ENCODE results near the gene TBC1D1. TPM values are rescaled to one million over a fixed set of nuclear protein-coding genes. Genes with fewer than 3 reads are reported as not detected.

Gene TBC1D1
- total and polyA plus RNA-seq, 2 of the 8 experiments (the other 6 are each of a cell fraction or from before 2014, with no cell fraction given), result 96.9 to 162 TPM

DNA sequence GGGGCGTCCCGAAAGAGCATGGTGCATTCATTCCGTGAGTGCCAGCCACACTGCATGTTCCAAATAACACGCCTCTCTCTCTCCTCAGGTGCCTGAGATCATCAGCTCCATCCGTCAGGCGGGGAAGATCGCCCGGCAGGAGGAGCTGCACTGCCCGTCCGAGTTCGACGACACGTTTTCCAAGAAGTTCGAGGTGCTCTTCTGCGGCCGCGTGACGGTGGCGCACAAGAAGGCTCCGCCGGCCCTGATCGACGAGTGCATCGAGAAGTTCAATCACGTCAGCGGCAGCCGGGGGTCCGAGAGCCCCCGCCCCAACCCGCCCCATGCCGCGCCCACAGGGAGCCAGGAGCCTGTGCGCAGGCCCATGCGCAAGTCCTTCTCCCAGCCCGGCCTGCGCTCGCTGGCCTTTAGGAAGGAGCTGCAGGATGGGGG, 123.6 kb downstream of the TBC1D1 start:
- Histone ChIP-seq H3K4ac (replicated peaks; ENCODE audit: insufficient read length, low read depth, low read length) (no peak overlapping the region), H3K4me3 (ENCODE audit: extremely low read depth in 1 of 4, insufficient read depth in 2 of 4, low read depth in 3 of 4, low read length in 4 of 4) (no peak overlapping the region), H3K23me2 (ENCODE audit: low read depth, low read length) (no peaks in the 10 kb centered on the region), H3K4me1 (replicated peaks in 1 of 4; ENCODE audit: control insufficient read depth in 3 of 4, insufficient read depth in 4 of 4, low read length in 3 of 4) (no peaks in the 10 kb centered on the region; a peak in 2 of 7 replicates), H4K20me1 (replicated peaks in 1 of 2; ENCODE audit: control insufficient read depth in 1 of 2, insufficient read depth in 2 of 2, low read length in 2 of 2) (no peaks in the 10 kb centered on the region), H3K4me2 (ENCODE audit: insufficient read depth in 1 of 2, low read depth in 2 of 2, low read length in 2 of 2) (no peak overlapping the region), H3K56ac (replicated peaks; ENCODE audit: insufficient read length, low read depth, low read length) (no peak overlapping the region), H3K18ac (ENCODE audit: extremely low read depth, low read length) (no peak overlapping the region), H3K79me2 (ENCODE audit: control insufficient read depth in 1 of 2, insufficient read depth in 2 of 2, low read length in 2 of 2) (peaks cover 0 to 8% of the 10 kb centered on the region in 2 experiments; a peak in 1 of 4 replicates), H4K8ac (ENCODE audit: extremely low read depth, insufficient read depth, low read length) (no peak overlapping the region), H3K9ac (replicated peaks in 1 of 4; ENCODE audit: extremely low read depth in 1 of 4, low read depth in 3 of 4, low read length in 3 of 4) (no peak overlapping the region), H4K91ac (replicated peaks; ENCODE audit: insufficient read length, low read length) (no peak overlapping the region), H3K27me3 (replicated peaks in 1 of 4; ENCODE audit: control insufficient read depth in 3 of 4, extremely low read depth in 1 of 4, insufficient read depth in 3 of 4, low read length in 3 of 4) (no peaks in the 10 kb centered on the region), H3K27ac (ENCODE audit: low read depth, low read length) (no peak overlapping the region), H3K36me3 (ENCODE audit: control insufficient read depth in 2 of 4, insufficient read depth in 4 of 4, low read length in 3 of 4) (peaks cover 0 to 6% (median 2%) of the 10 kb centered on the region in 4 experiments; a peak in 4 of 8 replicates), H2AFZ (ENCODE audit: low read length) (no peak overlapping the region), H2BK12ac (ENCODE audit: low read depth, low read length) (no peak overlapping the region; the same call in 1 of the 2 replicates), H3K9me3 (ENCODE audit: insufficient read depth in 2 of 2, low read depth in 1 of 2, low read length in 1 of 2) (no peaks in the 10 kb centered on the region), H3K79me1 (ENCODE audit: low read depth, low read length) (peaks cover 7% of the 10 kb centered on the region), H2AK5ac (ENCODE audit: low read depth, low read length) (no peak overlapping the region), H2BK120ac (replicated peaks; ENCODE audit: low read depth, low read length) (no peak overlapping the region), H2BK5ac (ENCODE audit: low read depth, low read length) (no peak overlapping the region), H4K5ac (ENCODE audit: insufficient read length, low read depth, low read length) (no peak overlapping the region), H3K23ac (ENCODE audit: insufficient read length) (no peak overlapping the region), H3K14ac (ENCODE audit: insufficient read length) (no peak overlapping the region), H2BK15ac (ENCODE audit: low read length) (no peak overlapping the region), H2BK20ac (ENCODE audit: low read length) (no peak overlapping the region)
- FAIRE-seq (no peak), DNase-seq (ENCODE audit: low read depth in 1 of 2, low spot score in 2 of 2) (no peak)
- TF ChIP-seq POLR2AphosphoS5 (IDR thresholded peaks at IDR 0.05; ENCODE audit: low read depth, low read length) (no peak), RNF2 (IDR thresholded peaks at IDR 0.05; ENCODE audit: borderline replicate concordance, low read depth, low read length, missing control alignments, poor library complexity, severe bottlenecking) (no peak), CBX8 (IDR thresholded peaks at IDR 0.05; ENCODE audit: borderline replicate concordance, low read depth, low read length) (no peak), CREB1 (IDR thresholded peaks at IDR 0.05) (no peak), BACH1 (IDR thresholded peaks at IDR 0.05; ENCODE audit: low read length) (no peak)
- TF ChIP-seq, protein P1, sequence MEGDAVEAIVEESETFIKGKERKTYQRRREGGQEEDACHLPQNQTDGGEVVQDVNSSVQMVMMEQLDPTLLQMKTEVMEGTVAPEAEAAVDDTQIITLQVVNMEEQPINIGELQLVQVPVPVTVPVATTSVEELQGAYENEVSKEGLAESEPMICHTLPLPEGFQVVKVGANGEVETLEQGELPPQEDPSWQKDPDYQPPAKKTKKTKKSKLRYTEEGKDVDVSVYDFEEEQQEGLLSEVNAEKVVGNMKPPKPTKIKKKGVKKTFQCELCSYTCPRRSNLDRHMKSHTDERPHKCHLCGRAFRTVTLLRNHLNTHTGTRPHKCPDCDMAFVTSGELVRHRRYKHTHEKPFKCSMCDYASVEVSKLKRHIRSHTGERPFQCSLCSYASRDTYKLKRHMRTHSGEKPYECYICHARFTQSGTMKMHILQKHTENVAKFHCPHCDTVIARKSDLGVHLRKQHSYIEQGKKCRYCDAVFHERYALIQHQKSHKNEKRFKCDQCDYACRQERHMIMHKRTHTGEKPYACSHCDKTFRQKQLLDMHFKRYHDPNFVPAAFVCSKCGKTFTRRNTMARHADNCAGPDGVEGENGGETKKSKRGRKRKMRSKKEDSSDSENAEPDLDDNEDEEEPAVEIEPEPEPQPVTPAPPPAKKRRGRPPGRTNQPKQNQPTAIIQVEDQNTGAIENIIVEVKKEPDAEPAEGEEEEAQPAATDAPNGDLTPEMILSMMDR (IDR thresholded peaks at IDR 0.05; ENCODE audit: control extremely low read depth in 1 of 3, insufficient read depth in 1 of 3, low read depth in 1 of 3, low read length in 3 of 3), result no peak
- CTCF ChIA-PET (ENCODE audit: partially characterized antibody), result interaction anchor here (0.9 to 2.0 kb wide), 3 partner anchors 20 to 23 kb away, joined by 3 to 6 read pairs (median 5); no protein-coding TSS in a partner anchor
- POLR2A ChIA-PET (ENCODE audit: partially characterized antibody), result interaction anchor here (1.4 kb wide), 1 partner anchor 9 kb away, joined by 4 read pairs; no protein-coding TSS in a partner anchor
- WGBS, 2 experiments (ENCODE audit: extremely low coverage in 1 of 2, insufficient coverage in 1 of 2, insufficient read length in 1 of 2, insufficient replicate concordance in 2 of 2, low coverage in 1 of 2, low lambda C conversion rate in 2 of 2, missing lambda C conversion rate in 1 of 2), result 95% methylated on average over 19 of the region's 37 CpGs; no CpG with 5 or more reads in 1 of the 2 experiments
